AG04449 (cell line): ENCODE results near the gene NT5C2.

Source experiments
- CTCF ChIA-PET: fragments of 350-600 bp; formaldehyde crosslinking; extraction: SDS; loops from one replicate; lab custom pipeline; 2021; ENCODE audit warnings: antibody characterized with exemption; lab: Yijun Ruan, JAX
- POLR2A ChIA-PET: fragments of 400-600, 350-600 bp; formaldehyde crosslinking; extraction: SDS; loops from one replicate; lab custom pipeline; 2020; ENCODE audit warnings: antibody characterized with exemption, inconsistent platforms; lab: Yijun Ruan, JAX
- DNase-seq: peaks from one replicate; pipeline ENCODE4 v3.0.0-alpha.2; 2010; ENCODE audit warnings: low read depth, low spot score
- H3K4me3 ChIP-seq: 2 replicates; pipeline ENCODE4 v1.5.1; 2011; ENCODE audit warnings: low read depth, mild to moderate bottlenecking, control low read depth, low read length
- CTCF ChIP-seq: IDR thresholded peaks from one replicate; pipeline ENCODE4 v1.5.1; 2011; ENCODE audit warnings: mild to moderate bottlenecking, moderate library complexity, low read length, control low read depth, inconsistent platforms; ENCODE audit not compliant: insufficient read depth; ENCODE audit errors: missing control alignments

Gene NT5C2

GRCh38 chr10:103103989-103104388 is 89.1 kb downstream of the NT5C2 start:
- no peak for DNase-seq
- POLR2A ChIA-PET = no interaction called here
- CTCF ChIA-PET = interaction anchor here (1.0 to 7.0 kb wide), 4 partner anchors 14 to 186 kb away, joined by 3 to 62 read pairs (median 8); partner anchors contain the start of gene CNNM2

GRCh38 chr10:103102195-103102594 is 90.9 kb downstream of the NT5C2 start:
- no peak for DNase-seq
- ChIA-PET CTCF (interaction anchor here (1.3 to 7.0 kb wide), 4 partner anchors 9 to 153 kb away, joined by 4 to 62 read pairs (median 5); no protein-coding TSS in a partner anchor), POLR2A (no interaction called here)
- no peak for TF ChIP-seq CTCF
- no peak overlapping the region for H3K4me3 ChIP-seq

More at GRCh38 chr10:103103989-103104388, 89.1 kb downstream of the NT5C2 start:
- no peak overlapping the region for H3K4me3 ChIP-seq
- no peak for TF ChIP-seq CTCF

GRCh38 chr10:103100620-103101019 is 92.5 kb downstream of the NT5C2 start:
- no peak for TF ChIP-seq CTCF
- no peak overlapping the region for H3K4me3 ChIP-seq
- ChIA-PET CTCF (interaction anchor here (0.8 to 7.0 kb wide), 3 partner anchors 10 to 143 kb away, joined by 3 to 62 read pairs (median 6); no protein-coding TSS in a partner anchor), POLR2A (no interaction called here)
- DNase-seq = no peak

GRCh38 chr10:103098240-103098639 is 94.8 kb downstream of the NT5C2 start:
- no peak for TF ChIP-seq CTCF
- ChIA-PET CTCF (interaction anchor here (0.9 to 2.8 kb wide), 3 partner anchors 10 to 180 kb away, joined by 3 to 12 read pairs (median 4); partner anchors contain the start of gene CNNM2), POLR2A (no interaction called here)
- H3K4me3 ChIP-seq = no peak overlapping the region
- DNase-seq = no peak

GRCh38 chr10:103096130-103096529 is 96.9 kb downstream of the NT5C2 start:
- CTCF ChIA-PET = interaction anchor here (1.4 to 1.6 kb wide), 3 partner anchors 15 to 148 kb away, joined by 6 to 11 read pairs (median 7); no protein-coding TSS in a partner anchor

GRCh38 chr10:103095005-103095404 is 98.1 kb downstream of the NT5C2 start:
- ChIA-PET CTCF (interaction anchor here (1.2 to 1.6 kb wide), 4 partner anchors 16 to 149 kb away, joined by 5 to 11 read pairs (median 6); no protein-coding TSS in a partner anchor), POLR2A (interaction anchor here (0.6 kb wide), 1 partner anchor 192 kb away, joined by 3 read pairs; no protein-coding TSS in a partner anchor)
- no peak for DNase-seq
- no peak for TF ChIP-seq CTCF
- H3K4me3 ChIP-seq = no peak overlapping the region

More at GRCh38 chr10:103096130-103096529, 96.9 kb downstream of the NT5C2 start:
- POLR2A ChIA-PET = no interaction called here
- no peak for DNase-seq
- TF ChIP-seq CTCF = no peak
- H3K4me3 ChIP-seq = no peak overlapping the region
